GDM1 (cell line): ENCODE measurements around the gene GALNT13.

Source experiments
- DNase-seq: peaks from one replicate; lab custom pipeline; 2025; lab: John Stamatoyannopoulos, UW

Gene GALNT13

DNA sequence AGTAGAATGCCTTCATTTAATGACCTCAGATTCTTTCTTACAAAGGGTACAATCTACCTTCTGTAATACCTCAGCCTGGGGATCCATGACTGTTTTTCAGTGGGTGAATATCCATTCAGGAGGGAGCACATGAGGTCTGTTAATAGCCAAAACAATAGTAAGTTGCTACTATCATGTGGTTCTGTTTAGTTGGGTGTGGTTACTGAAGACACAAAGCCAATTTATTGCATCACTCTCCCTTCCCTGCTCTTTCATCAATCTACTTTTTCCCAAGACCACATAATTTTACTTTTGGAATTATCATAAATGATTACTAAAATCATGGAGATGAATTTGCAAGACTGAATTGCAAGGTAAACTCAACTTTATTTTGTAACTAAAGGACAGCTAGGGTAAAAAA lies 254.2 kb downstream of the GALNT13 start:
- DNase-seq = no peak

DNA sequence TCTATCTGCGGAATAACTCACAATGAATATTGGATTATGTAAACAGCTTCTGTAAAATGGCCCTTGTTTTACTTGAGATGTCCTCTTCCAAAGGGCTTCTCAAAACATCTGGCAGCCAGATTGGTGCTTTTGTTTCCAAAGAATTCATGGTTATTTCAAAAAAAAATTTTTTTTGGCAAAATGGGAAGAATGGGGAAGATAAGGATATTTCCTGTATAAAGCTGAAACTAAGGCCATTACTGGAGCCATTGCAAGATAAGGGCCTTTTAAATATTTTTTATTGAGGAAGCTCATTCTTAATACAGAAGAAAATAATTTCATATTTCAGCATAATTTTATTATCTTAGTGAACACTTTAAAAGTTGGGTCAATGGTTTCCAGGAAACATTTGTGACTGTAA lies 259.1 kb downstream of the GALNT13 start:
- DNase-seq = no peak

DNA sequence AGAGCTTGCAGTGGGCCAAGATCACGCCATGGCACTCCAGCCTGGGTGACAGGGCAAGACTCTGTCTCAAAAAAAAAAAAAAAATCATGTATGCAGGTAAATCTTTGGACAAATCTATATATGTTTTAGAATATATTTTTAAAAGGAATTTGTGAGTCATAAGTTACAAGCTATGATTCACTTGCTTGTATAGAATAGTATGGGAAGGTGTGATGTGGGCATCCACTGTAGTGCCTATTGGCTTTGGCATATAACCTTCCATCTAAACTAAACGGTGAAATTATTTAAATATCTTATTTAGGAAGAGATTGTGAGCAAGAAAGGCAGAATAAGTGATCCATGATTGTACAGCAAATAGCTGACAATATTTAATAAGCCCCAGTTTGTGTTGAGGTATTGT lies 261.1 kb downstream of the GALNT13 start:
- DNase-seq = no peak

DNA sequence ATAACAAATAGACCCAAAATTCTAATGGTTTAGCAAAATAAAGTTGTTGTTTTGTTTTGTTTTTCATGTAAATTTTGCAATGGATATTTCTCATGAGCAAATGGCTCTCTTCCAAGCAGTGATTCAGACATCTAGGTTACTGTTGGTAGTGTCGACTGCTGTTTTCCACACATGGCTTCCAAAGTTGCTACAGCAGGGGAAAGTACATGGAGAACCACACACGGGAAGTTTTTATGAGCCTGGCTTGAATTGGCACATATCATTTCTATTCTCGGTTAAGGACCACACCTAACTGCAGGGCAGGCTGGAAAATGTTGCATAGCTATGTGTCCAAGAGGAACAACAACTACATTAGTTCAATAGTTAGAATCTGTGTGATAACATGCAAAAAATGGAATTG lies 262.1 kb downstream of the GALNT13 start:
- DNase-seq = no peak

DNA sequence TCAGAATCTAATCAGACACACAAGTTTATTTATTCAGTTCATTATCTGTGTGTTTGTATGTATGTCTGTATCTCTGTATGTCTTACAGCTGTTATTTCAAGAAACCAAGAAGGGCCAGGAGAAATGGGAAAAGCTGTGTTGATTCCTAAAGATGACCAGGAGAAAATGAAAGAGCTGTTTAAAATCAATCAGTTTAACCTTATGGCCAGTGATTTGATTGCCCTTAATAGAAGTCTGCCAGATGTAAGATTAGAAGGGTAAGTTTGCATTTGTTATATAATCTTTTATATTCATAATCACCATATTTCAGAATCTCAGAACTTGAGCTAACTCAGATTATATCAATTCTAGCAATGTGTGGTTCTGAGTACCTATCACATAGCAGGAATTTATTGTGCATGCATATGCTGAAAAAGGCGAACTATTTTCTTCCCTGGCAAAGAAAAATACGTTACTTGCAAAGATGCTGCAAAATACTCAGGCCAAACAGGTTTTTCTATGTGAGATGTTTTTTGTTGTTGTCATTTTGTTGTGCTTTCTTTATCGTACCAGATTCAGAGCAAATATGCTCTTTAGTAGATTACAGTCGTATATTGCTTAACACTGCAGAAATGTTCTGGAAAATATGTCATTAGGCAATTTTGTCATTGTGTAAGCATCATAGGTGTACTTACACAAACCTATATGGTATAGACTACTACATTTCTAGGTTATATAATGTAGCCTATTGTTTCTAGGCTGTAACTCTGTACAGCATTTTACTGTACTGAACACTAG lies 268.7 kb downstream of the GALNT13 start:
- no peak for DNase-seq

GRCh38 chr2:154142480-154142879 lies 270.8 kb downstream of the GALNT13 start:
- no peak for DNase-seq

GRCh38 chr2:154143105-154143504 lies 271.4 kb downstream of the GALNT13 start:
- DNase-seq = no peak

DNA sequence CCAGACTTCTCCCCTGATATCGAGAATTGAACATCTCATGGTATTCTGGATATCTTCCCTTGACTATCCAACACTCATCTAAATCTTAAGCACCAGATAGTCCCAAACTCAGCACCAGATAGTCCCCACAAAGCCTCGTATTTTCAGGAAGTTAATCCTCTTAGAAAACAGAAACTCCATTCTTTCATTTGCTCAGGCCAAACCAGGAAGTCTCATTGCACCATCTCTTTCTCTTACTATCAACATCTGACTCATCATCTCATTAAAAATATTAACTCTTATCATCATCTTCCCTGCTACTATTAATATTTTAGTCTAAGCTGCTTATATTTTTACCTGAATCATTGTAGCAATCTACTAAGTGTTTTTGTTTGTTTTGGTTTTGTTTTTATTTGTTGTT lies 286.4 kb downstream of the GALNT13 start:
- no peak for DNase-seq

DNA sequence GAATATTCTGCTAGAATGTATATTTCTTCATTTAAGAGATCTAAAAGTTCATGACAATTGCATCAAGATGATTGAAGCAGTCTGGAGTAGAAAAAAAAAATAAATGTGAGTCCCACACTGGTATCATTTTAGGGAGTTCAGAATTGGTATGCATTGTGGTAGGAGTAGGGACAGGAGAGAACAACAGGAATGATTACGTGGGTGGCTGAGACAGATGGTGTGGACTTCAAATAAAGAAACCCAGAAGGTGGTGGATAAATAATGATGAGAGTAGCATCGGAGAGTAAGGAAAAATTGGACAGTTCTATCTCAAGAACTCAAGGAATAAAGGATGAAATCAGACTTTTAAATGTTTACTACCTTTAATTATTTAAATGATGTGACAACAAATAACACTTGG lies 289.6 kb downstream of the GALNT13 start:
- DNase-seq = no peak

- DNase-seq = no peak
These were observed 298.7 kb downstream of the GALNT13 start for GRCh38 chr2:154170400-154170799.

DNA sequence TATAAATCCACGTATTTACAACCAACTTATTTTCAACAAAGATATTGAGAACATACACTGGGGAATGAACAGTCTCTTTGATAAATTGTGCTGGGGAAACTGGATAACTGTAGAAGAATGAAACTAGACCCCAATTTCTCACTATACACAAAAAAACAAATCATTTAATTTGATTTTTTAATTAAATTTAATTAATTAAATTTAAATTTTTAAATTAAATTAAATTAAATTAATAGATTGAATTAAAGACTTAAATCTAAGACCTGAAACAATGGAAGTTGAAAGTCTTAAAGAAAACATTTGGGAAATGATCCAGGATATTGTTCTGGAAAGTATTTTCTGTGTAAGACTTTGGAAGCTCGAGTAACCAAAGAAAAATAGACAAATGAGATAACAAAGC lies 301.4 kb downstream of the GALNT13 start:
- no peak for DNase-seq

DNA sequence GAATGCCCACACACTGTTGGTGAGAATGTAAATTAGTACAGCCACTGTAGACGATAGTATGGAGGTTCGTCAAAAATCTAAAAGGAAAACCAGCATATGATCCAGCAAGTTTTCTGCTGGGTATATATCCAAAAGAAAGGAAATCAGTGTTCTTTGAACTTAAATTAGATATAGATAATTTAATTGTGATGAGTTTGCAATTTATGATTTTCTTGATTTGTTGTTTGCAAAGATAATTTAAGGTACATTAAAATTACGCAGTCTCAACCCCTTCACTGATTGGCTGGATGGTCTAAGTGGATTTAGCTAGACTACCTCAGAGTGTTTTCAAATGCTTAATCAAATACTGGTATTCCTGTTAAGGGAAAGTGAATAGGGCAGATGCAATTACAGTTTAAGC lies 302.2 kb downstream of the GALNT13 start:
- no peak for DNase-seq

DNA sequence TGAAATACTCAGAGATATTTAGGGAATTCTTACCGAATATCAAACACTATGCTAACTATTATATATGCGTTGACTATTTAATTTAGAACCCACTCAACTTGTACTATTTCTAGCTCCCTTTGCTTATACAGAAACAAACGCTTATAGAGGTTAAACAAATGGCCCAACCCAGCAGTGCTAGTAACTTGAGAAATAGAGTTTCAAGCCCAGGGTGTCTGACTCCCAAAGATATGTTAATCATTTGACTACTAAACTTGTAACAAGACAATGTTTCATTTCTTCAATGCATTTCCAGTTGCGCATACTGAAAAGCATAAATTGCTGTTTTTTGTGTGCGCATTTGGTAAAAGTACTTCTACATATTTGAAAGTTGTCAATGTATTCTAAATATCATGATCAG lies 310.3 kb downstream of the GALNT13 start:
- no peak for DNase-seq

DNA sequence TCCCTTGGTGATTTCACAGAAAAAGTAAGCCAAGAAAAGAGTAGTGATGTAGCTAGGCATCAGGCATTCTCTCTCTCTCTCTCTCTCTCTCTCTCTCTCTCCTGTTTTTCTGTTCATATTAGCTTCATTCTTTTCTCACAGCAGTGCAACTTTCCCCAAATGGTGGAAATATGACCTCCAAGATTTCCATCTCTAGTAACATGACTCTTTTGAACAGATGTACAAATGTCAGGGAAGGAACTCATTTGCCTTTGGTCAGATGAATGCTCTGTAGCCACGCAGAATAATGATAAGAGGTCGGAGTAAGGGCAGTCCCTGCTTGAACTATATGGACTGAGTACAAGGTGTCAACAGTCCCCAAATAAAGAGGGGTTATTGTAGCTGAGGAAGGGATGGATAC lies 316.2 kb downstream of the GALNT13 start:
- DNase-seq = no peak

DNA sequence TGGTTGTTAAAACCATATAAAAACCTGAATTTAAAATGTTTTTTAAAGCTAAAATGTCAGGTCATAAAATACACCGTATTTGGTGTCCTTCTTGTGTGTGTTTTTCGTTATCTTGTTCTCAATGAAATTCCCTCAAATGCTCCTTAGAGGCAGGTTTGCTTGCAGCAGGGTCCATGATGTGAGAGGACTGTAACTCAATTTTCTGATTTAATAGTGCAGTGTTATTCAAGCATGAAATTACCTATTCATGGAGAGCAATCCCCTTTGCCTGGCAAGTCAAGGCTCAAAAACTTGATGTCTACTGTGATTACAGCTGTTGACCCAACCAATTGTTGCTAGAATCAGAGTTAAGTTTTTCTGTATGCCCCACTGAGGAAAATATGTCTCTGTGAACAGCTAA lies 318.2 kb downstream of the GALNT13 start:
- DNase-seq = no peak

GRCh38 chr2:154193246-154193645 lies 321.5 kb downstream of the GALNT13 start:
- DNase-seq = no peak

DNA sequence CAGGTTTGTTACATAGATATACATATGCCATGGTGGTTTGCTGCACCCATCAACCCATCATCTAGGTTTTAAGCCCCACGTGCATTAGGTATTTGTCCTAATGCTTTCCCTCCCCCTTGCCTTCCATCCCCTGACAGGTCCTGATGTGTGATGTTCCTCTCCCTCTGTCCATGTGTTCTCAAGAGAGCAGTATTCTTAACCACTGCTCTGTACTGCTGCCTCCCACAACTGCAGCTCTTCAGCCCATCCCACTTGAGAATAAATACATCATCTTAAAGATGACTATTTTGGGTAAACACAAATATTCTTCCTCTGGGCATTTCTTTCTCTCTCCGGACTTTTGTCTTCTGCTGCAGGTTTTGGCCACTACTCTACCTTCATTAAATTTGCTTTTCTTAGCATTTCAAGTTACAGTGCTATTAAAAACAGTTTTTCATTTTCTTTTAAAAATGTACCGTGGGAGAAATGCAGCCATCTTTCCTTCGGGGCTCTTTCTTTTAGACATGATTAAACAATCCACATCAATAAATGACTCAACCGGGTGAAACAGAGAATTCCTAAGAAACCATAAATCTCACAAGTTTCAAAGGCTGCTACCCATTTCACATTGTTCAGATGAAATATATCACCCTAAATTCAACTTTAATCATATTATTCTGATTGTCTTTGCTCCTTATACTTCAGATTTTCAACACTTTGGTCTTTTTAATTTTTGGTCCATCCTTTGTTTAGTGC lies 323.4 kb downstream of the GALNT13 start:
- no peak for DNase-seq

DNA sequence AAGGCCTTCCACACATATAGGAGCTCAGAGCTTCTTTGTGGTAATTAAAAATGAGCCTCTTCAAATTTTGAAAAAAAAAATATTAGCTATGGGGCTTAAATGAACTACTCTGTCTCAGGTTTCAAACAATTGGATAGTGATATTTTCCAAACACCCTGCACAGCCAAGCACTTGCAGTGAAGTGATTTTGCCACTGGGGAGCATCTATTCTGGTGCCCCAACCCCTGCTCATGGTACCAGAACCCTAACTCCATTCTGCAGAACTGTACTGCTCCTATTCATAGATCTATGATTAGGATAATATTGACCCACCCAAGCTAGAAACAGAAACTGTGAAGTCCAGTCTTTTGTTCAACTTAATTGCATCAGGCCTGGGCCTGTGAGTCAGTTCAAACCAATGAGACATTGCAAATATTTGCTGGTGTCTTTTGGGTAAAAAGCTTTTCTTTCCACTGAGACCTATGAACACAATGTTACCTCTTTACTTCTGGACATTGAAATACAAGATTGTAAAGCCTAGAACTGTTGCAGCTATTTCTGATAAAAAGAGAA lies 324.0 kb downstream of the GALNT13 start:
- DNase-seq = no peak

DNA sequence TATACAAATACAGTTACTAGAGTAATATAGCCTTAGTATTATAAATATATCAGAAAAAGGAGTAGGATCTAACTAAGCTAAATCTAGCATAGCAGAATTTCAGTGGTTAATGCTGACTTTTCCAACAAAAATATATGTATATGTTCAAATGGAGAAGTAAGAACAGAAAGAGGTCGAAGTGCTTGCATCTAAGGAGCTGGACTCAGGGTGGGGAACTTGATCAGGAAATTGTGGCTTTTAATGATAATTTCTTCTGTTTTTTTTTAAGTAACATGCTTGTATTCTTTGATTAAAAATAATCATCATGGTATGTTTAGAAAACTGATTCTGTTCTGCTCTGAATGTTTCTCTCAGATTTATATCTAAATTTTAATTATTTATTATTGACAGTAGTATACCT lies 327.1 kb downstream of the GALNT13 start:
- no peak for DNase-seq

GRCh38 chr2:154203206-154203605 lies 331.5 kb downstream of the GALNT13 start:
- no peak for DNase-seq

DNA sequence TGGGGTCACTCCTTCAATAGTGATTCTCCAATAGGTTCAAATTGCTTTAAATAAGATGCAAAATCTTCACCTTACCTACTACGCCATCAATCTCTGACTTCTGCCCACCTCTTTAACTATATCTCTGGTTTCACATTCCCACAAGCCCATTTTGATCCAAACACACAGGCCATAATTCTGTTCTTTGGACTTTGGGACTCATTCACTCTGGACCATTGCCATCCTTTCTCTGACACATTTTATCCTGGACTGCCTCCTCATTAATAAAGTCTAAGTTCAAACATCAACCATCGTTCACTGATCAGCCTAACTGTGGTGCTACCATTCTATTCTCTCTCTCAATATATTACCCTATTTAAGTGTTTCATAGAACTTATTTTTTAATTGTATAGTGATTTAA lies 332.2 kb downstream of the GALNT13 start:
- DNase-seq = no peak

GRCh38 chr2:154207288-154208047 lies 335.7 kb downstream of the GALNT13 start:
- no peak for DNase-seq

DNA sequence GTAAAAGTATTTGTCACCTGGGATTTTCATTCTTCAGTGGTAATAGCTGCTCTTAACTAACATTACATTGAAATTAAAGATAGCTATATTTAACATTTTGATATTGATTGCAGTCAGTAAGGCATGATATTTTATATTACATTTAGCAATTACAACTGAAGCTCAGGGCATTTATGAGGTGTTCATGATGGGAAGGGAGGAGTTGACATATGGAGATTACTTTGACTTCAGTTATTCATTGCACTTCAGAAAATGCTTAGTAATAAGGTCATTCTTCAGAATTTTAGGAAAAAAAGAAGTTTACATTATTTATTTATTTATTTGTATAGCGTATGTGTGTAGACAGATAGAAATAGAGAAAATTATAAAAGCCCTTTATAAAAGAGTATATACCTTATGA lies 352.0 kb downstream of the GALNT13 start:
- DNase-seq = no peak
